Neural crest cell (in vitro differentiated cells): ENCODE measurements around the gene LIPG. TPM values are rescaled to one million over a fixed set of nuclear protein-coding genes. Genes with fewer than 3 reads are reported as not detected.

Experiments used
- DNase-seq: peaks from one replicate; pipeline ENCODE4 v3.0.0; 2021; ENCODE audit warnings: low read depth, mixed read lengths, low spot score
- H3K27ac Mint-ChIP-seq: one replicate; pipeline ENCODE4 v1.8.0; 2021; ENCODE audit warnings: mild to moderate bottlenecking, mixed read lengths; ENCODE audit not compliant: unreplicated experiment
- H3K27me3 Mint-ChIP-seq: 2 replicates; pipeline ENCODE4 v1.8.0; 2021; ENCODE audit warnings: low read depth, mild to moderate bottlenecking, mixed read lengths
- H3K36me3 Mint-ChIP-seq: 2 replicates; pipeline ENCODE4 v1.8.0; 2021; ENCODE audit warnings: low read depth, mild to moderate bottlenecking, mixed read lengths
- H3K4me1 Mint-ChIP-seq: 2 replicates; pipeline ENCODE4 v1.8.0; 2021; ENCODE audit warnings: mixed read lengths
- H3K4me3 Mint-ChIP-seq: one replicate; pipeline ENCODE4 v1.8.0; 2021; ENCODE audit warnings: mild to moderate bottlenecking, mixed read lengths
- H3K9me3 Mint-ChIP-seq: 2 replicates; pipeline ENCODE4 v1.8.0; 2021; ENCODE audit warnings: mixed read lengths
- CTCF ChIP-seq: fragments of 200-600 bp; sonication (generic); conservative IDR thresholded peaks from 2 replicates; pipeline ENCODE4 v1.5.0; 2021; ENCODE audit warnings: antibody characterized with exemption, mild to moderate bottlenecking
- total RNA-seq: library from RNA; stranded (reverse); gene quantifications from 2 replicates; pipeline ENCODE4 v1.2.1, GENCODE V29; 2021

Gene LIPG
- total RNA-seq, 1 donor from 2014 or later: 32.4 TPM

GRCh38 chr18:49534846-49535601 lies 26.8 kb upstream of the LIPG start:
- Mint-ChIP-seq H3K9me3 (no peaks in the 10 kb centered on the region), H3K36me3 (no peaks in the 10 kb centered on the region), H3K4me1 (peaks cover 5% of the 10 kb centered on the region), H3K4me3 (no peak overlapping the region), H3K27me3 (no peaks in the 10 kb centered on the region), H3K27ac (no peak overlapping the region)
- TF ChIP-seq CTCF: no peak
- no peak for DNase-seq

- H3K36me3 Mint-ChIP-seq: no peaks in the 10 kb centered on the region
- no peaks in the 10 kb centered on the region for H3K27me3 Mint-ChIP-seq
- no peaks in the 10 kb centered on the region for H3K4me1 Mint-ChIP-seq
- H3K4me3 Mint-ChIP-seq: no peak overlapping the region
- no peak for TF ChIP-seq CTCF
- no peak overlapping the region for H3K27ac Mint-ChIP-seq
- H3K9me3 Mint-ChIP-seq: no peaks in the 10 kb centered on the region
- no peak for DNase-seq
These were observed 24.5 kb upstream of the LIPG start for GRCh38 chr18:49537232-49537896.

GRCh38 chr18:49544362-49544761 lies 17.5 kb upstream of the LIPG start:
- H3K4me3 Mint-ChIP-seq: no peak overlapping the region
- H3K9me3 Mint-ChIP-seq: no peaks in the 10 kb centered on the region
- no peaks in the 10 kb centered on the region for H3K27me3 Mint-ChIP-seq
- H3K4me1 Mint-ChIP-seq: no peaks in the 10 kb centered on the region
- DNase-seq: no peak
- H3K36me3 Mint-ChIP-seq: no peaks in the 10 kb centered on the region
- H3K27ac Mint-ChIP-seq: no peak overlapping the region
- TF ChIP-seq CTCF: no peak

GRCh38 chr18:49546278-49546677 lies 15.6 kb upstream of the LIPG start:
- H3K36me3 Mint-ChIP-seq: no peaks in the 10 kb centered on the region
- no peak overlapping the region for H3K27ac Mint-ChIP-seq
- no peaks in the 10 kb centered on the region for H3K9me3 Mint-ChIP-seq
- DNase-seq: no peak
- H3K4me3 Mint-ChIP-seq: no peak overlapping the region
- TF ChIP-seq CTCF: no peak
- no peaks in the 10 kb centered on the region for H3K4me1 Mint-ChIP-seq
- H3K27me3 Mint-ChIP-seq: no peaks in the 10 kb centered on the region

GRCh38 chr18:49546719-49547273 lies 15.1 kb upstream of the LIPG start:
- Mint-ChIP-seq H3K27ac (no peak overlapping the region), H3K4me1 (no peaks in the 10 kb centered on the region), H3K36me3 (no peaks in the 10 kb centered on the region), H3K4me3 (no peak overlapping the region), H3K9me3 (no peaks in the 10 kb centered on the region), H3K27me3 (no peaks in the 10 kb centered on the region)
- no peak for DNase-seq
- TF ChIP-seq CTCF: no peak
